GM12801 (cell line): ENCODE results near the gene DNAH8.

Experiments
- TF ChIP-seq, protein P1 (sequence below): IDR thresholded peaks from one replicate; pipeline ENCODE4 v1.5.1; 2011; ENCODE audit warnings: control low read depth; ENCODE audit not compliant: insufficient read length; ENCODE audit errors: extremely low read depth

Gene DNAH8

DNA sequence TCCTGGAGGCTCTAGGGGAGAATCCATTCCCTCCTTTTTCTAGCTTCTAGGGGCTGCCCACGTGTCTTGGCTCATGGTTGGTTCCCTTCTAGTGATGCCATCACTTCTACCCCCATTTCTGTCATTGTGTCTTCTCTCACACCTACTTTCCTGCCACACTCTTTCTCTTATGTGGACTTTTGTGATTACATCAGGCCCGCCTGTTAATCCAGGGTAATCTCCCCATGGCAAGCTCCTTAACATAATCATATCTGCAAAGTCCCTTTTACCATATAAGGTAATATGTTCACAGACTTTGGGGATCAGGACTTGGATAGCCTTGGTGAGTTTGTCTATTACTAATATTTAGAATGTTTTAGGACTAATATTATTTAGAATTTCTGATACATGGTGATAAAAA is 111.9 kb downstream of the DNAH8 start:
- TF ChIP-seq, protein P1, sequence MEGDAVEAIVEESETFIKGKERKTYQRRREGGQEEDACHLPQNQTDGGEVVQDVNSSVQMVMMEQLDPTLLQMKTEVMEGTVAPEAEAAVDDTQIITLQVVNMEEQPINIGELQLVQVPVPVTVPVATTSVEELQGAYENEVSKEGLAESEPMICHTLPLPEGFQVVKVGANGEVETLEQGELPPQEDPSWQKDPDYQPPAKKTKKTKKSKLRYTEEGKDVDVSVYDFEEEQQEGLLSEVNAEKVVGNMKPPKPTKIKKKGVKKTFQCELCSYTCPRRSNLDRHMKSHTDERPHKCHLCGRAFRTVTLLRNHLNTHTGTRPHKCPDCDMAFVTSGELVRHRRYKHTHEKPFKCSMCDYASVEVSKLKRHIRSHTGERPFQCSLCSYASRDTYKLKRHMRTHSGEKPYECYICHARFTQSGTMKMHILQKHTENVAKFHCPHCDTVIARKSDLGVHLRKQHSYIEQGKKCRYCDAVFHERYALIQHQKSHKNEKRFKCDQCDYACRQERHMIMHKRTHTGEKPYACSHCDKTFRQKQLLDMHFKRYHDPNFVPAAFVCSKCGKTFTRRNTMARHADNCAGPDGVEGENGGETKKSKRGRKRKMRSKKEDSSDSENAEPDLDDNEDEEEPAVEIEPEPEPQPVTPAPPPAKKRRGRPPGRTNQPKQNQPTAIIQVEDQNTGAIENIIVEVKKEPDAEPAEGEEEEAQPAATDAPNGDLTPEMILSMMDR: no peak

GRCh38 chr6:38831865-38832264 is 116.8 kb downstream of the DNAH8 start:
- TF ChIP-seq, protein P1: no peak

- TF ChIP-seq, protein P1: no peak
Measured at GRCh38 chr6:38833320-38833719, 118.2 kb downstream of the DNAH8 start.

- TF ChIP-seq, protein P1: no peak
Measured at GRCh38 chr6:38836585-38836984, 121.5 kb downstream of the DNAH8 start.

- TF ChIP-seq, protein P1: no peak
Measured at GRCh38 chr6:38837101-38837500, 122.0 kb downstream of the DNAH8 start.

GRCh38 chr6:38843798-38844197 is 128.7 kb downstream of the DNAH8 start:
- TF ChIP-seq, protein P1: no peak

GRCh38 chr6:38845931-38846330 is 130.8 kb downstream of the DNAH8 start:
- TF ChIP-seq, protein P1: no peak

- TF ChIP-seq, protein P1: no peak
Measured at GRCh38 chr6:38846361-38846760, 131.2 kb downstream of the DNAH8 start.
